ENCODE results near the gene CACNA2D2. TPM values are rescaled to one million over a fixed set of nuclear protein-coding genes. Genes with fewer than 3 reads are reported as not detected.

The CACNA2D2 gene
- total and polyA plus RNA-seq, 2 of the 13 experiments (the other 11 are each of a cell fraction or from before 2014, with no cell fraction given), result not detected

- 0 out of 2 replicates have a peak, but pooled peaks have one; percentile 57 for TF ChIP-seq ZFP91 (CRISPR knock-in tag; IDR thresholded peaks at IDR 0.05; ENCODE audit: borderline replicate concordance)
- no peak for TF ChIP-seq ZBTB8A (CRISPR knock-in tag; IDR thresholded peaks at IDR 0.05; ENCODE audit: borderline replicate concordance, low read depth)
- TF ChIP-seq, protein P1, sequence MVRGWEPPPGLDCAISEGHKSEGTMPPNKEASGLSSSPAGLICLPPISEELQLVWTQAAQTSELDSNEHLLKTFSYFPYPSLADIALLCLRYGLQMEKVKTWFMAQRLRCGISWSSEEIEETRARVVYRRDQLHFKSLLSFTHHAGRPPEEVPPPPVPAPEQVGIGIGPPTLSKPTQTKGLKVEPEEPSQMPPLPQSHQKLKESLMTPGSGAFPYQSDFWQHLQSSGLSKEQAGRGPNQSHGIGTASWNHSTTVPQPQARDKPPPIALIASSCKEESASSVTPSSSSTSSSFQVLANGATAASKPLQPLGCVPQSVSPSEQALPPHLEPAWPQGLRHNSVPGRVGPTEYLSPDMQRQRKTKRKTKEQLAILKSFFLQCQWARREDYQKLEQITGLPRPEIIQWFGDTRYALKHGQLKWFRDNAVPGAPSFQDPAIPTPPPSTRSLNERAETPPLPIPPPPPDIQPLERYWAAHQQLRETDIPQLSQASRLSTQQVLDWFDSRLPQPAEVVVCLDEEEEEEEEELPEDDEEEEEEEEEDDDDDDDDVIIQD (CRISPR knock-in tag; IDR thresholded peaks at IDR 0.05; ENCODE audit: low read depth), result no peak
- peak; percentile 48; the same call in 1 of the 2 replicates for TF ChIP-seq ZNF274 (CRISPR knock-in tag; IDR thresholded peaks at IDR 0.05)
- TF ChIP-seq ZBTB26 (CRISPR knock-in tag; IDR thresholded peaks at IDR 0.05; ENCODE audit: borderline replicate concordance), result no peak
- TF ChIP-seq, protein P2, sequence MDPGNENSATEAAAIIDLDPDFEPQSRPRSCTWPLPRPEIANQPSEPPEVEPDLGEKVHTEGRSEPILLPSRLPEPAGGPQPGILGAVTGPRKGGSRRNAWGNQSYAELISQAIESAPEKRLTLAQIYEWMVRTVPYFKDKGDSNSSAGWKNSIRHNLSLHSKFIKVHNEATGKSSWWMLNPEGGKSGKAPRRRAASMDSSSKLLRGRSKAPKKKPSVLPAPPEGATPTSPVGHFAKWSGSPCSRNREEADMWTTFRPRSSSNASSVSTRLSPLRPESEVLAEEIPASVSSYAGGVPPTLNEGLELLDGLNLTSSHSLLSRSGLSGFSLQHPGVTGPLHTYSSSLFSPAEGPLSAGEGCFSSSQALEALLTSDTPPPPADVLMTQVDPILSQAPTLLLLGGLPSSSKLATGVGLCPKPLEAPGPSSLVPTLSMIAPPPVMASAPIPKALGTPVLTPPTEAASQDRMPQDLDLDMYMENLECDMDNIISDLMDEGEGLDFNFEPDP (CRISPR knock-in tag; conservative IDR thresholded peaks at IDR 0.05), result 0 out of 2 replicates have a peak, but pooled peaks have one; percentile 62
- peak; percentile 97 for TF ChIP-seq ZBTB38 (CRISPR knock-in tag; IDR thresholded peaks at IDR 0.05)
- TF ChIP-seq, protein P3, sequence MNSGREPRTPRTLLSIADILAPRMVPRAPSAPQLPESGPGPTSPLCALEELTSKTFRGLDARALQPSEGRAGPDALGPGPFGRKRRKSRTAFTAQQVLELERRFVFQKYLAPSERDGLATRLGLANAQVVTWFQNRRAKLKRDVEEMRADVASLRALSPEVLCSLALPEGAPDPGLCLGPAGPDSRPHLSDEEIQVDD (CRISPR knock-in tag; IDR thresholded peaks at IDR 0.05; ENCODE audit: borderline replicate concordance), result no peak
- TF ChIP-seq FLYWCH1 (CRISPR knock-in tag; IDR thresholded peaks at IDR 0.05), result no peak
- TF ChIP-seq ZNF251 (CRISPR knock-in tag; IDR thresholded peaks at IDR 0.05), result no peak
- TF ChIP-seq ZNF768 (CRISPR knock-in tag; IDR thresholded peaks at IDR 0.05), result 0 out of 2 replicates have a peak, but pooled peaks have one; percentile 25
- no peak for TF ChIP-seq GLMP (CRISPR knock-in tag; IDR thresholded peaks at IDR 0.05; ENCODE audit: borderline replicate concordance)
- TF ChIP-seq, protein P4, sequence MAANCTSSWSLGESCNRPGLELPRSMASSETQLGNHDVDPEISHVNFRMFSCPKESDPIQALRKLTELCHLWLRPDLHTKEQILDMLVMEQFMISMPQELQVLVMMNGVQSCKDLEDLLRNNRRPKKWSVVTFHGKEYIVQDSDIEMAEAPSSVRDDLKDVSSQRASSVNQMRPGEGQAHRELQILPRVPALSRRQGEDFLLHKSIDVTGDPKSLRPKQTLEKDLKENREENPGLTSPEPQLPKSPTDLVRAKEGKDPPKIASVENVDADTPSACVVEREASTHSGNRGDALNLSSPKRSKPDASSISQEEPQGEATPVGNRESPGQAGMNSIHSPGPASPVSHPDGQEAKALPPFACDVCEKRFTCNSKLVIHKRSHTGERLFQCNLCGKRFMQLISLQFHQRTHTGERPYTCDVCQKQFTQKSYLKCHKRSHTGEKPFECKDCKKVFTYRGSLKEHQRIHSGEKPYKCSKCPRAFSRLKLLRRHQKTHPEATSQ (CRISPR knock-in tag; IDR thresholded peaks at IDR 0.05; ENCODE audit: borderline replicate concordance), result 0 out of 2 replicates have a peak, but pooled peaks have one; percentile 69
- TF ChIP-seq NCOA1 (CRISPR knock-in tag; IDR thresholded peaks at IDR 0.05), result no peak
- TF ChIP-seq TP53 (CRISPR knock-in tag; conservative IDR thresholded peaks at IDR 0.05), result no peak
- TF ChIP-seq ZNF619 (CRISPR knock-in tag; IDR thresholded peaks at IDR 0.05), result no peak
- no peak for TF ChIP-seq FOXP1 (IDR thresholded peaks at IDR 0.05)
- no peak for TF ChIP-seq FOXP1 (CRISPR knock-in tag; IDR thresholded peaks at IDR 0.05)
- no peak for TF ChIP-seq NFIB (CRISPR knock-in tag; IDR thresholded peaks at IDR 0.05; ENCODE audit: borderline replicate concordance)
- no peak for TF ChIP-seq NFE2L1 (CRISPR knock-in tag; IDR thresholded peaks at IDR 0.05; ENCODE audit: borderline replicate concordance)
Measured at GRCh38 chr3:50319894-50320625, 183.4 kb downstream of the CACNA2D2 start (continued).

All from HepG2 (cell line).